Transverse colon (tissue), 4 donors: ENCODE measurements around the gene TATDN3. TPM values are rescaled to one million over a fixed set of nuclear protein-coding genes. Genes with fewer than 3 reads are reported as not detected.

Source experiments
- DNase-seq: peaks from one replicate; pipeline ENCODE4 v3.0.0-alpha.2; 2019
- H3K27ac ChIP-seq, 4 donors: fragments of 200-600 bp; sonication (generic); 2 replicates each; pipeline ENCODE4 v1.5.1; 2016 to 2018; ENCODE audit warnings: inconsistent platforms in 4 of 4
- H3K27me3 ChIP-seq: fragments of 200-600 bp; sonication (generic); 2 replicates; pipeline ENCODE4 v1.5.1; 2017; ENCODE audit warnings: inconsistent platforms
- H3K36me3 ChIP-seq, 4 donors: fragments of 200-600 bp; sonication (generic); 2 replicates each; pipeline ENCODE4 v1.5.1; 2017 to 2019; ENCODE audit warnings: inconsistent platforms in 4 of 4
- H3K4me1 ChIP-seq, 4 donors: fragments of 200-600 bp; sonication (generic); 2 replicates each; pipeline ENCODE4 v1.5.1; 2017 to 2020; ENCODE audit warnings: inconsistent platforms in 4 of 4
- H3K4me3 ChIP-seq, 4 donors: fragments of 200-600 bp; sonication (generic); 1 replicate in 1 of 4; 2 replicates in 3 of 4; pipeline versions ENCODE4 v1.5.1 to v1.6.1; 2017 to 2019; ENCODE audit warnings: inconsistent platforms in 4 of 4
- H3K9me3 ChIP-seq, 2 donors: fragments of 200-600 bp; sonication (generic); 2 replicates each; pipeline ENCODE4 v1.5.1; 2017 to 2019; ENCODE audit warnings: inconsistent platforms in 2 of 2
- CTCF ChIP-seq, 5 experiments: fragments of 200-600 bp in 3 of 5; fragments of 450-650 bp in 2 of 5; sonication (generic) in 3 of 5; IDR thresholded peaks; 1 replicate in 2 of 5; 2 replicates in 3 of 5; pipeline ENCODE4 v1.5.1; 2016 to 2017; ENCODE audit warnings: antibody characterized with exemption in 5 of 5, inconsistent platforms in 3 of 5, mild to moderate bottlenecking in 2 of 5, moderate library complexity in 1 of 5
- EP300 ChIP-seq: sonication (generic); formaldehyde crosslinking; IDR thresholded peaks from one replicate; pipeline ENCODE4 v1.6.1; 2017; ENCODE audit warnings: antibody characterized with exemption, low read depth
- POLR2A ChIP-seq: fragments of 450-650 bp; IDR thresholded peaks from one replicate; pipeline ENCODE4 v1.6.1; 2016; ENCODE audit warnings: antibody characterized with exemption, mild to moderate bottlenecking, moderate library complexity
- POLR2AphosphoS5 ChIP-seq, 3 donors: sonication (generic); formaldehyde crosslinking; IDR thresholded peaks; one replicate each; pipeline ENCODE4 v1.6.1; 2016; ENCODE audit warnings: antibody characterized with exemption in 3 of 3
- WGBS, 2 donors: methylation state at CpG; one replicate each; pipeline ENCODE4 v1.1.5; 2018; ENCODE audit warnings: low coverage in 1 of 2; 5-methylcytosine and 5-hydroxymethylcytosine counted together
- in situ Hi-C, 4 donors: fragments of 200-750 bp; cut with MboI; loops; one replicate each; pipeline versions ENCODE4 v1.15.0 to v1.15.1; 2017; ENCODE audit warnings: low sequenced_read_pairs in 3 of 4, low pct_ligation_motif_present in 1 of 4, low pct_unique_long_range_greater_than_20kb in 1 of 4
- intact Hi-C: fragments of 100-400 bp; cut with DNase I; formaldehyde crosslinking; loops from one replicate; pipeline ENCODE4 v1.15.1; 2023; ENCODE audit warnings: low total_unique reads
- total RNA-seq, 4 donors: library from RNA; depleted of rRNA; stranded (reverse); fragments of >200 nt; gene quantifications; one replicate each; pipeline ENCODE4 v1.1.0, GENCODE V29; 2016

The TATDN3 gene
- total RNA-seq, 4 donors from 2014 or later: 1.00 to 17.0 (median 4.6) TPM

- Histone ChIP-seq H3K36me3 (no peaks in the 10 kb centered on the region), H3K4me3 (no peak overlapping the region), H3K27me3 (no peaks in the 10 kb centered on the region), H3K4me1 (peaks cover 4 to 9% (median 7%) of the 10 kb centered on the region in 4 donors), H3K9me3 (no peaks in the 10 kb centered on the region), H3K27ac (no peak overlapping the region)
- no peak for TF ChIP-seq CTCF (IDR thresholded peaks at IDR 0.05)
- WGBS, 2 donors: 93 to 96% methylated on average over 5 of the region's 5 CpGs
- intact Hi-C loops (no loop called here), in situ Hi-C loops (no loop called here)
- DNase-seq: no peak
Observed at GRCh38 chr1:212852105-212852688, 60.5 kb downstream of the TATDN3 start.

- no peaks in the 10 kb centered on the region for H3K9me3 ChIP-seq
- WGBS, 2 donors: 56 to 67% methylated on average over 5 of the region's 5 CpGs
- in situ Hi-C loops (no loop called here), intact Hi-C loops (no loop called here)
- no peaks in the 10 kb centered on the region for H3K27me3 ChIP-seq
- no peaks in the 10 kb centered on the region for H3K36me3 ChIP-seq
- peaks cover 4 to 12% (median 10%) of the 10 kb centered on the region in 4 donors for H3K4me1 ChIP-seq
- no peak overlapping the region for H3K4me3 ChIP-seq
- no peak overlapping the region for H3K27ac ChIP-seq
- TF ChIP-seq POLR2A (no peak), POLR2AphosphoS5 (IDR thresholded peaks at IDR 0.05) (peak in 1 of 3 donors; percentile 25)
- peak; percentile 71 for DNase-seq
Observed at GRCh38 chr1:212853658-212854057, 62.0 kb downstream of the TATDN3 start.

GRCh38 chr1:212856755-212857154 lies 65.1 kb downstream of the TATDN3 start:
- Histone ChIP-seq H3K36me3 (no peaks in the 10 kb centered on the region), H3K9me3 (no peaks in the 10 kb centered on the region), H3K27me3 (no peaks in the 10 kb centered on the region), H3K4me3 (no peak overlapping the region), H3K4me1 (peaks cover 14 to 39% (median 27%) of the 10 kb centered on the region in 4 donors), H3K27ac (peak overlapping the region in 2 of 4 donors; percentile 75 to 90)
- TF ChIP-seq EP300 (no peak), POLR2AphosphoS5 (IDR thresholded peaks at IDR 0.05) (no peak), CTCF (IDR thresholded peaks at IDR 0.05) (no peak), POLR2A (no peak)
- intact Hi-C loops (no loop called here), in situ Hi-C loops (no loop called here)
- DNase-seq: no peak
- WGBS, 2 donors: 96 to 98% methylated on average over 16 of the region's 16 CpGs

- Histone ChIP-seq H3K4me1 (peaks cover 14 to 45% (median 27%) of the 10 kb centered on the region in 4 donors), H3K9me3 (no peaks in the 10 kb centered on the region), H3K27me3 (no peaks in the 10 kb centered on the region), H3K4me3 (peak within 1 kb of the TSS; percentile 60 to 94 (median 79)), H3K36me3 (no peaks in the 10 kb centered on the region), H3K27ac (peak within 1 kb of the TSS; percentile 75 to 90 (median 88))
- 0 to 1% methylated on average over 22 to 47 of the region's 54 CpGs for WGBS, 2 donors
- in situ Hi-C loops (no loop called here), intact Hi-C loops (no loop called here)
- DNase-seq: peak; percentile 98
- TF ChIP-seq POLR2AphosphoS5 (IDR thresholded peaks at IDR 0.05) (peak; percentile 88 to 95 (median 91)), EP300 (no peak), CTCF (IDR thresholded peaks at IDR 0.05) (peak in 1 of 5 experiments; percentile 11), POLR2A (peak; percentile 78)
Observed at GRCh38 chr1:212857992-212858460, 66.3 kb downstream of the TATDN3 start, which contains the start of gene FLVCR1. TSS of gene FLVCR1 (plus strand) at chr1:212858275. CDS start at chr1:212858453, 178 bp downstream.
